ENCODE data around the gene ANO3. TPM values are rescaled to one million over a fixed set of nuclear protein-coding genes. Genes with fewer than 3 reads are reported as not detected.
A peak's percentile ranks its signal among the peaks of the same experiment; 100 is the strongest.

ANO3 gene
- total and polyA plus RNA-seq, 2 experiments from 2014 or later = not detected

DNA sequence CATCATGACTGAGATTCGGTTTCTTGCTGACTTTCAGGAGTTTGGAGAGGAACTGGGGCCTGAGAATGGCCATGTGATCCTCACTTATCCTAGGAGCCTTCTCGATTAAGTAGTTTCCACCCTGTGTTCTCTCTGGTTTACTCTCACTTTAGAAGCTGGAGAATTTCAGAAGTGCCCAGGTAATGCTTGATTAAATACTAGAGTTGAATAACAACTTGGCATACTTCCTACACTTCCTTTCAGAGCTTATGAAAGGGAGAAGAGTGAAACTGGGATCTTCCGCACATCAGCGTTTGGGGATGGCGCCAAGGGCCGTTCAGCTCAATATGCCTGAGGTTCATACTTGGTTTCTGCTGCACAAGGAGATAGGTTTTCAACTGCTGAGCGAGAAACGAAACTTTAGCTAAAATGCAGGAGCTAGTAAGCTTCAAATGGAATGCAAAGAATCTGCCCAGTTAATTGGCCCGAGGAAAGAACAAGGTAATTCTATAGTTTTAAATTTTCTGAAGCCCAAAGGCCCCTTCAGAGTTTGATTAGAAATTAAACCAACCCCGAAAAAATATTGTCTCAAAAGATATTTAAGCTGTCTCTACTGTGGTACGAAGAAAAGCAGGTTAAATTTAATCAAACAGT is 241.0 kb downstream of the ANO3 start:
- H3K27me3 ChIP-seq = no peaks in the 10 kb centered on the region
- no peak overlapping the region for H3K27ac ChIP-seq
- H3K4me3 ChIP-seq = no peak overlapping the region
- H3K4me1 ChIP-seq (ENCODE audit: low read depth) = no peaks in the 10 kb centered on the region
- H3K36me3 ChIP-seq = no peaks in the 10 kb centered on the region
- no peak for DNase-seq (ENCODE audit: low read depth in 1 of 2, low spot score in 1 of 2)
- H3K9me3 ChIP-seq (ENCODE audit: low read depth) = no peaks in the 10 kb centered on the region
- TF ChIP-seq, protein P1, sequence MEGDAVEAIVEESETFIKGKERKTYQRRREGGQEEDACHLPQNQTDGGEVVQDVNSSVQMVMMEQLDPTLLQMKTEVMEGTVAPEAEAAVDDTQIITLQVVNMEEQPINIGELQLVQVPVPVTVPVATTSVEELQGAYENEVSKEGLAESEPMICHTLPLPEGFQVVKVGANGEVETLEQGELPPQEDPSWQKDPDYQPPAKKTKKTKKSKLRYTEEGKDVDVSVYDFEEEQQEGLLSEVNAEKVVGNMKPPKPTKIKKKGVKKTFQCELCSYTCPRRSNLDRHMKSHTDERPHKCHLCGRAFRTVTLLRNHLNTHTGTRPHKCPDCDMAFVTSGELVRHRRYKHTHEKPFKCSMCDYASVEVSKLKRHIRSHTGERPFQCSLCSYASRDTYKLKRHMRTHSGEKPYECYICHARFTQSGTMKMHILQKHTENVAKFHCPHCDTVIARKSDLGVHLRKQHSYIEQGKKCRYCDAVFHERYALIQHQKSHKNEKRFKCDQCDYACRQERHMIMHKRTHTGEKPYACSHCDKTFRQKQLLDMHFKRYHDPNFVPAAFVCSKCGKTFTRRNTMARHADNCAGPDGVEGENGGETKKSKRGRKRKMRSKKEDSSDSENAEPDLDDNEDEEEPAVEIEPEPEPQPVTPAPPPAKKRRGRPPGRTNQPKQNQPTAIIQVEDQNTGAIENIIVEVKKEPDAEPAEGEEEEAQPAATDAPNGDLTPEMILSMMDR (IDR thresholded peaks at IDR 0.05; ENCODE audit: low read depth, low read length) = no peak

DNA sequence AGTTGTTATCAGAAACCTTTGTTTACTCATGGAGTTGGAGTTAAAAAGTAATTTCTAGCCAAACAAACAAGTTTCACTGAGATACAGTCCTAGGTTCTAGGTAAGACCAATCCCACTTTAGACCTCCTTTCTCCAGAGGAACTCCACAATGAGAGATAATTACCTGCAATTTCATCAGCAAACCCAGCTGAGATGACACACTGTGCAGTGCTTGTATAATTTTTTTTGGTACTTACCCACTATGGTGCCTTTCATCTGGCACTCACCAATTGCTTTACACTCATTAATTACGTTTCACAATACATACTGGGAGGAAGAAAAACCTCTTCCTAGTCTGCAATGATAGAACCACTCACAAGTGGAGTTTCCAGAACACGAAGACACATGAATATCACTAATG is 242.0 kb downstream of the ANO3 start:
- no peak overlapping the region for H3K4me3 ChIP-seq
- H3K36me3 ChIP-seq = no peaks in the 10 kb centered on the region
- H3K4me1 ChIP-seq (ENCODE audit: low read depth) = no peaks in the 10 kb centered on the region
- no peaks in the 10 kb centered on the region for H3K9me3 ChIP-seq (ENCODE audit: low read depth)
- H3K27me3 ChIP-seq = no peaks in the 10 kb centered on the region
- no peak overlapping the region for H3K27ac ChIP-seq
- DNase-seq (ENCODE audit: low read depth in 1 of 2, low spot score in 1 of 2) = no peak
- TF ChIP-seq, protein P1 (IDR thresholded peaks at IDR 0.05; ENCODE audit: low read depth, low read length) = no peak

DNA sequence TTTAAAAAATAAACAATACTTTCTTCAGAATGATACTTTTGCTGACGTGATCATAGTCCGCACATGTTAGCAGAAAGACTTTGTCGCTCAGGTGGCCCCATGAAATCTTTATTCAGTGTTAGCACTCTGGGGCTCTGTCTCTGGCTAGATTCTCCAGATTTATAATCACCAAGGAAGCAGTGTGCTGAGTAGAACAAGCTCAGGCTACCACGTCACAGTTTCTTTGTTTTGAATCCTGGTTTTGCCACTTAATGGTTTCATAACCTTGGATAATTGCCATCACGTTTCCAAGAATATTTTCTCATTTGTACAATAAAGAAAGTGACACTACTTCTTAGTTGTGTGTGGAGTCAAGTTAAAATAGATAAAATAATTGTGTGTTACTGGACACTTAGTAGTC is 244.0 kb downstream of the ANO3 start:
- peak in 1 of 2 donors; percentile 48 for DNase-seq (ENCODE audit: low read depth in 1 of 2, low spot score in 1 of 2)
- Histone ChIP-seq H3K27ac (no peak overlapping the region), H3K36me3 (no peaks in the 10 kb centered on the region), H3K4me1 (ENCODE audit: low read depth) (no peaks in the 10 kb centered on the region), H3K4me3 (no peak overlapping the region), H3K27me3 (no peaks in the 10 kb centered on the region), H3K9me3 (ENCODE audit: low read depth) (no peaks in the 10 kb centered on the region)
- TF ChIP-seq, protein P1 (IDR thresholded peaks at IDR 0.05; ENCODE audit: low read depth, low read length) = no peak

DNA sequence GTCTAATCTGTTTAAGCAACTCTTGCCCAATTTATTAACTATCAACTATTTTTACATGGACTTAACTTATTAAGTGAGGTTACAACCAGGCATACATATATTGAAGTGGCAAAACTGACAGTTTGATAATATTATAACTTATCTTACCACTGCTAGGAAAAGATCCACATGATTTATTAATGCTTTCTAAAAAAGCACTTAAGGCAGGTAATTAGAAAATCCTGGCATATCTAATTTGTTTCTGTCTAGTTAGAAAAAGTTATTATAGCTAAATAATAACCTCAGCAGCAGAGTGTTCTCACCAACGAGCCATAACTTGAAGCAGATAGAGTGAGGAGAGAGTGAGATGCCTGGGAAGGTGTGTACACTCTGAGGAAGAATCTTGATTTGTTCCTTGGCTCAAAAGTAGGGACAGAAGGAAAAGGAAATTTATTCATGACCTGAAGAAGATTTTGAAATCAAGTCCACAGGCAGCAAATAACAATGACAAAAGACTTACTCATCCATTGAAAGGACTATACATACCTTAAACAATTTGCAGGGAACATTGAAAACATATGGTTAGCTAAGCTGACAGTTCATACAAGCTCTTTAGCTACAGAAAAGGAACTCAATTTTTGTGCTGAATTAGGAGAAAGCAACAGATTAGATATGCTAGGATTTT is 247.2 kb downstream of the ANO3 start:
- H3K27me3 ChIP-seq = no peaks in the 10 kb centered on the region
- no peak overlapping the region for H3K27ac ChIP-seq
- no peaks in the 10 kb centered on the region for H3K4me1 ChIP-seq (ENCODE audit: low read depth)
- no peak overlapping the region for H3K4me3 ChIP-seq
- no peaks in the 10 kb centered on the region for H3K9me3 ChIP-seq (ENCODE audit: low read depth)
- DNase-seq (ENCODE audit: low read depth in 1 of 2, low spot score in 1 of 2) = no peak
- H3K36me3 ChIP-seq = no peaks in the 10 kb centered on the region
- TF ChIP-seq, protein P1 (IDR thresholded peaks at IDR 0.05; ENCODE audit: low read depth, low read length) = no peak

DNA sequence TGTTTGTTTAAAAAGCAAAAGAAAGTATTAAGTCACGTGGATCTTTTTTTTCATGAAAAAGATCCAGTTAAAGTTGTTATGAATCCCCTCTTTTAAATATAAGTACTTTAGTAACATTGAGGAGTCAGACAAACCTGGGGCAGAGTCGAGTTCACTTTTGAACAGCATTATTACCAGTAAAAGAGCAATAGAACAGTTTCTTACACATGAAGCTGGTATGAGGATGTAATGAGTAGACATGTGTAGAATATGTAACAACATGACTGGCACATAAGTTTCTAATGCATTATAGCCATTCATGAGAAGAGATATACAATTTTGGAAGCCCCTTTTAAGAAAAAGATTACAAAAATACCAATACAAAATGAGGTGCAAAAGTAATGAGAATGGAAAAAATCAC is 247.8 kb downstream of the ANO3 start:
- TF ChIP-seq, protein P1 (IDR thresholded peaks at IDR 0.05; ENCODE audit: low read depth, low read length) = no peak
- H3K36me3 ChIP-seq = no peaks in the 10 kb centered on the region
- no peaks in the 10 kb centered on the region for H3K27me3 ChIP-seq
- H3K9me3 ChIP-seq (ENCODE audit: low read depth) = no peaks in the 10 kb centered on the region
- H3K4me3 ChIP-seq = no peak overlapping the region
- DNase-seq (ENCODE audit: low read depth in 1 of 2, low spot score in 1 of 2) = no peak
- no peak overlapping the region for H3K27ac ChIP-seq
- H3K4me1 ChIP-seq (ENCODE audit: low read depth) = no peaks in the 10 kb centered on the region
